Uterus (tissue), 4 donors: Measurements from ENCODE around the gene SRC. TPM values are rescaled to one million over a fixed set of nuclear protein-coding genes. Genes with fewer than 3 reads are reported as not detected.

Experiments used
- DNase-seq, 2 donors: peaks; one replicate each; pipeline ENCODE4 v3.0.0-alpha.2; 2019 to 2020
- H3K27ac ChIP-seq, 2 donors: fragments of 200-600 bp; sonication (generic); 1 replicate in 1 of 2; 2 replicates in 1 of 2; pipeline ENCODE4 v1.5.1; 2016 to 2018
- H3K27me3 ChIP-seq, 2 donors: fragments of 200-600 bp; sonication (generic); one replicate each; pipeline ENCODE4 v1.5.1; 2018 to 2019; ENCODE audit warnings: control low read depth in 1 of 2
- H3K36me3 ChIP-seq, 2 donors: fragments of 200-600 bp; sonication (generic); one replicate each; pipeline ENCODE4 v1.5.1; 2019; ENCODE audit warnings: control low read depth in 1 of 2
- H3K4me1 ChIP-seq, 2 donors: fragments of 200-600 bp; sonication (generic); one replicate each; pipeline ENCODE4 v1.5.1; 2018 to 2019; ENCODE audit warnings: control low read depth in 1 of 2
- H3K4me3 ChIP-seq, 2 donors: fragments of 200-600 bp; sonication (generic); 1 replicate in 1 of 2; 2 replicates in 1 of 2; pipeline ENCODE4 v1.5.1; 2018 to 2019; ENCODE audit warnings: mild to moderate bottlenecking in 1 of 2
- H3K9me3 ChIP-seq, 2 donors: fragments of 200-600 bp; sonication (generic); one replicate each; pipeline ENCODE4 v1.5.1; 2019; ENCODE audit warnings: control low read depth in 1 of 2
- POLR2A ChIP-seq, 2 donors: fragments of 450-650 bp; IDR thresholded peaks; one replicate each; pipeline ENCODE4 v1.6.1; 2016; ENCODE audit warnings: antibody characterized with exemption in 2 of 2, mild to moderate bottlenecking in 1 of 2, moderate library complexity in 1 of 2
- intact Hi-C: fragments of 100-400 bp; cut with DNase I; formaldehyde crosslinking; loops from one replicate; pipeline ENCODE4 v1.15.1; 2023; ENCODE audit warnings: low total_unique reads
- total RNA-seq, 4 donors: library from RNA; depleted of rRNA in 3 of 4; stranded (reverse); fragments of >200 nt in 3 of 4; gene quantifications; one replicate each; pipeline versions ENCODE4 v1.1.0 to v1.2.4, GENCODE V29; 2014 to 2023
- TF ChIP-seq, protein P1 (sequence below), 4 experiments: fragments of 200-600 bp in 2 of 4; fragments of 450-650 bp in 2 of 4; sonication (generic) in 2 of 4; IDR thresholded peaks; one replicate each; pipeline ENCODE4 v1.5.1; 2016 to 2019; ENCODE audit warnings: antibody characterized with exemption in 4 of 4, mild to moderate bottlenecking in 2 of 4, moderate library complexity in 1 of 4
- donor health status: DM: yes; HTN: yes; CAD: no.

The SRC gene
- total RNA-seq, 4 donors from 2014 or later: 25.0 to 110 (median 34.1) TPM

DNA sequence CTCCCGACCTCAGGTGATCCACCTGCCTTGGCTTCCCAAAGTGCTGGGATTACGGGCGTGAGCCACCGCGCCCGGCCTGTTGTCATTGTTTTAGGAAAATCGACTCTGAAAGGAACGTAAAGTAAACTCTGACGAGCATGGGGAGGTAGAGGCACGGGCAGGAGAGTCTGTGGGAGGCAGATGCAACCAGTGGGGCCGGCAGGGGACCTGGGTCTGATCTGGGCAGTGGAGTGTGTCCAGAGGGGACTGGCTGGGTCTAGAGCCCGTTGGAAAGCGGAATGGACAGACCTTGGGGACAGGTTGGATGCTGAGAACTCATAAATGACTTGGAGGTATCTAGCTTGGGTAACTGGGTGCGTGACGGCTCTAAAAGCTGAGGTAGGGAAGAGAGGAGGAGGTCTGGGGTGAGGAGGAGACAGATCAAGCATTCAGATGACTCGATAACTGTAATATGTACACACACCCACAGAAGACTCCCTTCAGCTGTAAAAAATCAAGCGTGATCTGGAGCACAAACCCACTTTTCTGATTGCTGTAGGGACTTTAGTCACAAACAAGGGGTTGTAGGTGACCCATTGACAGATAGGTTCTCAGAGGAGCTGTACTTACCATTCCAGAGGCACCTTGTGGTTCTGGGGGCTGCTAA is 34.1 kb upstream of the SRC start:
- H3K4me3 ChIP-seq: no peak overlapping the region
- H3K9me3 ChIP-seq: no peaks in the 10 kb centered on the region
- no peaks in the 10 kb centered on the region for H3K27me3 ChIP-seq
- H3K27ac ChIP-seq: peak overlapping the region; percentile 90 to 97
- intact Hi-C loops: no loop called here
- no peak for TF ChIP-seq POLR2A (IDR thresholded peaks at IDR 0.05)
- TF ChIP-seq, protein P1, sequence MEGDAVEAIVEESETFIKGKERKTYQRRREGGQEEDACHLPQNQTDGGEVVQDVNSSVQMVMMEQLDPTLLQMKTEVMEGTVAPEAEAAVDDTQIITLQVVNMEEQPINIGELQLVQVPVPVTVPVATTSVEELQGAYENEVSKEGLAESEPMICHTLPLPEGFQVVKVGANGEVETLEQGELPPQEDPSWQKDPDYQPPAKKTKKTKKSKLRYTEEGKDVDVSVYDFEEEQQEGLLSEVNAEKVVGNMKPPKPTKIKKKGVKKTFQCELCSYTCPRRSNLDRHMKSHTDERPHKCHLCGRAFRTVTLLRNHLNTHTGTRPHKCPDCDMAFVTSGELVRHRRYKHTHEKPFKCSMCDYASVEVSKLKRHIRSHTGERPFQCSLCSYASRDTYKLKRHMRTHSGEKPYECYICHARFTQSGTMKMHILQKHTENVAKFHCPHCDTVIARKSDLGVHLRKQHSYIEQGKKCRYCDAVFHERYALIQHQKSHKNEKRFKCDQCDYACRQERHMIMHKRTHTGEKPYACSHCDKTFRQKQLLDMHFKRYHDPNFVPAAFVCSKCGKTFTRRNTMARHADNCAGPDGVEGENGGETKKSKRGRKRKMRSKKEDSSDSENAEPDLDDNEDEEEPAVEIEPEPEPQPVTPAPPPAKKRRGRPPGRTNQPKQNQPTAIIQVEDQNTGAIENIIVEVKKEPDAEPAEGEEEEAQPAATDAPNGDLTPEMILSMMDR (IDR thresholded peaks at IDR 0.05): no peak
- H3K4me1 ChIP-seq: peaks cover 18 to 19% of the 10 kb centered on the region in 2 donors
- no peak for DNase-seq
- H3K36me3 ChIP-seq: no peaks in the 10 kb centered on the region

DNA sequence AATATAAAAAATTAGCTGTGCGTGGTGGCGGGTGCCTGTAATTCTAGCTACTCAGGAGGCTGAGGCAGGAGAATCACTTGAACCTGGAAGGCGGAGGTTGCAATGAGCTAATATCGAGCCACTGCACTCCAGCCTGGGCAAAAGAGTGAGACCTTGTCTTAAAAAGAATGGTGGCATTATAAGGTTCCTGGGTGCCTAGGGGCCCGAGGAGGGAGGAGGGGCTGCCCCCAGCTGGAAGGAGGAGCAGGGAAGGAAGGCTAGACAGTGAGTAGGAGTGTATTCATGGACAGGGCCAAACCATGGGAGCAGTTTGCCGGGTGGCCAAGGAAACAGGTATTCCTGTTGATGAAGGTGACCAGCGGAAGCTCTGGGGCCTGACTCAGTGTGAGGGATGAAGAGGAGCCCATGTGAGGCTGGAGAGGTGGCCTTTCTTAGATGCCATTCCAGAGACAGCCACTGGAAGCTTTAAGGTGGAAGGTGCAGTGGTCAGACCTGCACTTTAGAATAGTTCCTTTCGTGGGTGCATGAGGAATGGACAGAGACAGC is 32.3 kb upstream of the SRC start:
- H3K4me3 ChIP-seq: no peak overlapping the region
- peaks cover 18 to 19% of the 10 kb centered on the region in 2 donors for H3K4me1 ChIP-seq
- H3K36me3 ChIP-seq: no peaks in the 10 kb centered on the region
- TF ChIP-seq, protein P1 (IDR thresholded peaks at IDR 0.05): no peak
- TF ChIP-seq POLR2A (IDR thresholded peaks at IDR 0.05): no peak
- no peaks in the 10 kb centered on the region for H3K27me3 ChIP-seq
- H3K9me3 ChIP-seq: no peaks in the 10 kb centered on the region
- DNase-seq: no peak
- intact Hi-C loops: no loop called here
- peak overlapping the region; percentile 90 to 97 for H3K27ac ChIP-seq

DNA sequence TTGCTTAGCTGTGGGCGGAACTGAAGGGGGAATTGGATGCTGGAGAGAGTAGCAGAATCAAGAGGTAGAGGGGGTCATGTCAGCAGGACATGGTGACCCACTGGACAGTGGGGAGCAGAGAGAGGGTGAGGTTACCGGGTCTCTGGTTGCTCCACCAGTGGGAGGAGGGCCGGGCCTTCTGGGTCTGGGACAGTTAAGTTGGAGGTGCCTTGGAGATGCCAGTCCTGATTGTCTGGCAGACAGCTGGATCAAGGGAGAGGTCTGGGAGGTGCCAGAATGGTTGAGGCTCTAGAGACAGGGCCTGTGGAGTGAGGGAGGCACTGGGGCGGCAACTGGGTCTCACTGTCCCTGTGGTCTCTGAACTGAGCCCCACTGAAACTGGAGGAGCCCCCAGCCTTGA is 31.8 kb upstream of the SRC start:
- H3K27ac ChIP-seq: peak overlapping the region; percentile 90 to 97
- intact Hi-C loops: no loop called here
- DNase-seq: peak in 1 of 2 donors; percentile 26
- H3K4me3 ChIP-seq: no peak overlapping the region
- no peaks in the 10 kb centered on the region for H3K36me3 ChIP-seq
- H3K27me3 ChIP-seq: no peaks in the 10 kb centered on the region
- H3K4me1 ChIP-seq: peaks cover 18 to 19% of the 10 kb centered on the region in 2 donors
- no peak for TF ChIP-seq POLR2A (IDR thresholded peaks at IDR 0.05)
- TF ChIP-seq, protein P1 (IDR thresholded peaks at IDR 0.05): no peak
- no peaks in the 10 kb centered on the region for H3K9me3 ChIP-seq

DNA sequence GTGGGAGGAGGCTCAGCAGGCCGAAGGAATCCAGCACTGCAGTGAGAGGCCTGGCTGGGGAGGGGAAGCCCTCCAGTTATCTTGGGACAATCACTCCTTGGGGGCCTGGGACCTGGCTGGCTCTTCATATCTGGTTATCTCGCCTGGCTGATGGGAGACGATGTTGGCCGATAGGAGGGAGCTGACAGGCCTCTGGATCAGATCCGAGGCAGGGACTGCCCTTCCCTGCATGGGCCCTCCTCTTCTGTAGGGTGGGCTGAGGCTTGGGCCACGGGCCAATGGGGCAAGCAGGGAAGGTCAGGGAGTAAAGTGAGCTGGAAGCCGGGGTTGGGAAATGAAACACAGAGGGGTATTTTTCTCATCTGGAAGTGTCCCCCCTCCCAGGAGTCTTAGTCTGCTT is 31.3 kb upstream of the SRC start:
- Histone ChIP-seq H3K4me3 (no peak overlapping the region), H3K27ac (peak overlapping the region; percentile 90 to 97), H3K9me3 (no peaks in the 10 kb centered on the region), H3K27me3 (no peaks in the 10 kb centered on the region), H3K36me3 (no peaks in the 10 kb centered on the region), H3K4me1 (peaks cover 18 to 19% of the 10 kb centered on the region in 2 donors)
- DNase-seq: peak; percentile 74
- TF ChIP-seq POLR2A (IDR thresholded peaks at IDR 0.05): no peak
- TF ChIP-seq, protein P1 (IDR thresholded peaks at IDR 0.05): no peak
- intact Hi-C loops: no loop called here

DNA sequence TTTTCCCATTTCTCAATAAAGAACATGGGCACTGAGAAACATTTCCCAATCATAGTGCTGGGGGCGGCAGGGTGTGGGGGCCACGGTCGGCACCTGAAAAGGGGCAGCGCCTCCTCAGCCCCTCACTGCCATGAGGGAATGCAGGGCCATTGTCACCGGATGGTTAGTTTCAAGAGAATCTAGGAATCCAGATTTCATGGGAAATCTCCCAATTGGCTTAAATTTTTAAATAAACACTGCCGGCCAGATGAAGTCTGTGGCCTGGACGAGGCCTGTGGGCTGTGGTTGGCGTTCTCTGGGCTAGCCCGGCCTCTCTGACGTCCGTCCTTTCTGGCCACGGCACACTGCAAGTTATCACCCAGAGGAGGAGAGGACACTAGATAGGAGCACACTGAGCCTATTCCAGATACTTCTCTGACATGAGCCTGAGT is 30.9 kb upstream of the SRC start:
- H3K4me1 ChIP-seq: peaks cover 18 to 19% of the 10 kb centered on the region in 2 donors

More for the DNA sequence above, 30.9 kb upstream of the SRC start:
- H3K27ac ChIP-seq: peak overlapping the region; percentile 90 to 97
- no peak overlapping the region for H3K4me3 ChIP-seq
- intact Hi-C loops: no loop called here
- no peaks in the 10 kb centered on the region for H3K9me3 ChIP-seq
- no peaks in the 10 kb centered on the region for H3K36me3 ChIP-seq
- DNase-seq: peak; percentile 82 to 85
- TF ChIP-seq, protein P1 (IDR thresholded peaks at IDR 0.05): no peak
- TF ChIP-seq POLR2A (IDR thresholded peaks at IDR 0.05): peak in 1 of 2 donors; percentile 25
- H3K27me3 ChIP-seq: no peaks in the 10 kb centered on the region
